Measurements from ENCODE around the gene ANO2. TPM values are rescaled to one million over a fixed set of nuclear protein-coding genes. Genes with fewer than 3 reads are reported as not detected.

ANO2 gene
- total RNA-seq, 8 experiments from 2014 or later = 0.46 to 162 (median 5.5) TPM

DNA sequence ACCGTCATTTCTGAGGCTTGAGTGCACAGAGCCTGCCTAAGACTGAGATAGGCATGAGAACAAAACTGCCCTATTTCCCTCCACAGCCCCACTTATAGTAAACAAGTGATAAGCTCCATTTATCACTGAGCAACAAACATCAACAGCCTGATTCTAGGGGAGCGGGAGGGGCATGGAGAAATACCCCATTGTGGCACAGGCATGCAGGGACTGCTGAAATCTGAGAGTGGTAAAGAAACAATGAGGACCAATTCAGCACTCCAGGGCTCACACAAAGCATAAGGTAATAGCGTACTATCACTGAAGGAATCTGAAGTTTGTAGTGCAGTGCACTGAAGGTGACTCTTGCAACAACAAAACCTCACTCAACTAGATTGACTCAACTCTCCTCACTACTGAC is 186.7 kb downstream of the ANO2 start:
- in situ Hi-C loops (cut with MboI; ENCODE audit: low pct_unique_long_range_greater_than_20kb in 2 of 9, low sequenced_read_pairs in 9 of 9, unreplicated experiment in 9 of 9) = no loop called here
- no peak overlapping the region for H3K4me3 ChIP-seq
- H3K4me1 ChIP-seq (replicated peaks in 1 of 2) = no peaks in the 10 kb centered on the region
- 50 to 100% (median 80%) methylated on average over 1 to 3 of the region's 3 CpGs; no CpG with 5 or more reads in 3 of the 10 experiments for WGBS, 10 experiments
- no peak for ATAC-seq (replicated peaks in 6 of 8)
- no peak overlapping the region for H3K27ac ChIP-seq

DNA sequence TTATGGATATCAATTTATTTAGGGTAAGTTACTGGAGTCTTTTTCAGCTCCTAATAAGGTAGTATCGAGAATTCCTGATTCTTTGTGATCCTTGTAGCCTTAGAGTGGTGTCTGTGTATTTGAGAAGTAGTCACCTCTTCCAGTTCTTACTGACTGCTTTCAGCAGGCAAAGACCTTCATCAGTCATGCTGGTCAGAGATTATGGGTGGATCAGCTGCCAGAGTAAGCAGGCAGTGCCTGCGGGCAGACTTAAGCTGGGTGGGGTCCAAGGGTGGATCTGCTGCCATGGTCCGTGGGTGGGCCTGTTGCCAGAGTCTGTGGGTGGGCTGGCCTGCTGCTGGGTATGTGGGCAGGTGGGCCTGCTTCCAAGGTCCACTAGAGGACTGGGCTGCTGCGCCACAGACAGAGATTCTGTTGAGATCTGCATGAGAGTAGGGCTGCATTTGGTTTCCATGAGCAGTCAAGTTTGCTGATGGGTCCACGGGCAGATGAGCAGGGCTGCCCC is 188.7 kb downstream of the ANO2 start:
- Histone ChIP-seq H3K4me1 (replicated peaks in 1 of 2) (no peaks in the 10 kb centered on the region), H3K4me3 (no peak overlapping the region), H3K27ac (no peak overlapping the region)
- 0 to 92% (median 38%) methylated on average over 1 to 4 of the region's 5 CpGs; no CpG with 5 or more reads in 4 of the 10 experiments for WGBS, 10 experiments
- peak in 3 of 8 experiments; percentile 73 to 92 (median 84) for ATAC-seq (replicated peaks in 6 of 8)
- in situ Hi-C loops (cut with MboI; ENCODE audit: low pct_unique_long_range_greater_than_20kb in 2 of 9, low sequenced_read_pairs in 9 of 9, unreplicated experiment in 9 of 9) = no loop called here

DNA sequence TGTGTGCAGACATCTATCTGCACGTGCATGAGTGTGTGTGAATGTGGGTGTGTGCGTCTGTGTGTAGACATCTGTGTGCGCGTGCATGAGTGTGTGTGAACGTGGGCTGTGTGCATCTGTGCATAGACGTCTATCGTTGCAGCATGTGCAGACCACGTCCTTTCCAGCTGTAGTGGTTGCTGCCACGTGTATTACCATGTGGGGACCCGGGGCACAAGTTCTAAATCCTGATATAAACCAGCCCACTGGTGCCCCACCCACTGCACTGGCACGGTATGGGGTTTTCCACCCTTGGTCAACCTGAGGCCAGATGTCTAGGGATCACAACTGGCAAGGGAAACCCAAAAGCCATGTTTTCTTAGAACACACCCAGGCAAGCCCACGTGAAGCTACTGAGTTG is 197.0 kb downstream of the ANO2 start:
- WGBS, 10 experiments = 8 to 96% (median 76%) methylated on average over 1 to 8 of the region's 12 CpGs; no CpG with 5 or more reads in 4 of the 10 experiments

DNA sequence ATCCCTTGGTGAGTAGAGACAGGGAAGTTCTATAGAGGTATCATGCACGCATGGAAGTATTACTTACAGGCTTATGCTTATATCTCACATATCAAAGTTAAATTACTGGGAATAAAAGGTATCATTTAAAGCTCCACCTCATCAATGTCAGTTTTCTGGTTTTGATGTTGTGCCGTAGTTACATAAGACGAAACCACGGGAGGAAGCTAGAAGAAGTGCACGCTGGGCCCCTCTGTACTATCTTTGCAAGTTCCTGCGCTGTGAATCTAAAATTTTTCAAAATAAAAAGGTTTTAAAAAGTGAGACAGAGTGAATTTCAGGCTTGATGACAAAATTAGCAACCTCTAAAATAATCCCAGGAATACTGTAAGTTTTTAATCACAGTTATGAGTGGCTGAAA is 198.1 kb downstream of the ANO2 start:
- Histone ChIP-seq H3K4me1 (replicated peaks in 1 of 2) (peaks cover 6 to 8% of the 10 kb centered on the region in 2 donors), H3K4me3 (no peak overlapping the region), H3K27ac (no peak overlapping the region)
- in situ Hi-C loops (cut with MboI; ENCODE audit: low pct_unique_long_range_greater_than_20kb in 2 of 9, low sequenced_read_pairs in 9 of 9, unreplicated experiment in 9 of 9) = no loop called here
- no peak for ATAC-seq (replicated peaks in 6 of 8)
- WGBS, 10 experiments = 70 to 97% (median 90%) methylated on average over 2 to 6 of the region's 6 CpGs

More for the DNA sequence above, 197.0 kb downstream of the ANO2 start:
- peaks cover 6 to 8% of the 10 kb centered on the region in 2 donors for H3K4me1 ChIP-seq (replicated peaks in 1 of 2)
- ATAC-seq (replicated peaks in 6 of 8) = peak in 3 of 8 experiments; percentile 27 to 64 (median 50)
- no peak overlapping the region for H3K27ac ChIP-seq
- in situ Hi-C loops (cut with MboI; ENCODE audit: low pct_unique_long_range_greater_than_20kb in 2 of 9, low sequenced_read_pairs in 9 of 9, unreplicated experiment in 9 of 9) = no loop called here
- H3K4me3 ChIP-seq = no peak overlapping the region

DNA sequence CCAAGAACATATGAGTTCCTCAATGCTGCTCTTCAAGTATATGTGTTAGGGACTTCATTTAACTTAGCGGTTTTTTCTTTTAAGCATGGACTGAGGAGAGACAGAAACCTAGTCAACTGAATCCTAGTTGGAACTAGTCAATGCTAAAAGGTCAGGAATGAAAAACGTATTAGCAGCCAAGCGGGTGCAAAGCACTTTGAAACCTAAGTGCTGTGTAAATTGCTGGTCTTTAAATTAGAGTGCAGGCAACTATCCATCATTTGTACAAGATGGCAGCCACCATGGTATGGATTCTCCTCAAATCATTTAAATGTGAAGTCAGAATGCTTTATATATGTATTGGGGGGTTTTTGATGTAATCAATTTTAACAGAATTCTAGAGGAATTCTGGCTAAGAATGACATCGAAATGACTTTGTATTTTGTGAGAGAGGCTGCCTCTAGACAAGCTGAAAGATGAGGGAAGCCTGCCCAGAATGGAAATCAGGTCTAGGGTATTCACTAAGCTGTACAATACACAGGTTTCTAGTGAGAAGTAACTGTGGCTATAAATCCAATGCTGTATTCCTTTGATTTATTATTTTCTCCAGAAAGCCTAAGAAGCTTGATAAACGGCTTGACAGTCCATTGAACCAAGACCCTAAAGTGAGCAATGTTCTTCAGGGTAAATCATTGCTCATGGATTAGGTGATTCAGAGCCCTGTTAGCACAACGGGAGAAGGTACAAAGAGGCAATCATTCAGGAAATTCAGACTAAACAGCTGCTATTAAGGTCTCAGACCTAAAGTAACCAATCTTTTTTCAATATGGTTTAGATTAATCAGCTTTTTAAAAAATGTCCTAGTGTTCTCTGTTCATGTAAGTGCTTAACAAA is 198.8 kb downstream of the ANO2 start:
- in situ Hi-C loops (cut with MboI; ENCODE audit: low pct_unique_long_range_greater_than_20kb in 2 of 9, low sequenced_read_pairs in 9 of 9, unreplicated experiment in 9 of 9) = no loop called here
- no peak overlapping the region for H3K4me3 ChIP-seq
- 48 to 86% (median 64%) methylated on average over 1 to 6 of the region's 6 CpGs for WGBS, 10 experiments
- peak in 5 of 8 experiments; percentile 81 to 90 (median 86) for ATAC-seq (replicated peaks in 6 of 8)
- H3K4me1 ChIP-seq (replicated peaks in 1 of 2) = peaks cover 6 to 8% of the 10 kb centered on the region in 2 donors
- H3K27ac ChIP-seq = no peak overlapping the region

DNA sequence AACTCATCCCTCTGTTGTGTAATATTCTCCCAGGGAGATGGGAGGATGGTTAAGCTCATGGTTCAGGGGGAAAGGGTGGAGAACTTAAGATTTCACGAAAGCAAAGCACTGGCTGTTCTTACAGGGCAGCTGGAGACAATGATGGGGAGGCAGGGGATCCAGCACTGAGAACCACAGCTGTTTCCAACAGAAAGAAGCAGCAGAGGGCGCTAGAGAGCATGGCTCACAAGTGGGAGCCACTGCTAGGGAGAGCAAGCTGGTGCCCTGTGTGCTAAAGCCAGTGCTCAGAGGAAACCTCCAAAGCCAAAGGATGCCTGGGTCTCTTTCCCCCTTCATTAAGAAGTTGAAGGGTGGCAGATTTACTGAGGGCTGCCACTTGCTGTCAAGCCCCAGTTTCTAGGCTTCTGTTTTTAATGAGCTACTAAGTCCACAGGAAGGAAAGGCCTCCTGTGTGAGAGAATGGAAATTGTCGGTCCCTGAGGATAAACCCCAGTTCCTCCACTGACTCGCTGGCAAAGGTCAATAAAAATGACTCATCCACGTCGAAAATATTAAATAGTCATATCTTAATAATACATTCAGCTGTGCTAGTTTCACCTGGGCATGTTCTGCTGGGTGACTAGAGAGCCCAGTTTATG is 199.7 kb downstream of the ANO2 start:
- H3K4me1 ChIP-seq (replicated peaks in 1 of 2) = peaks cover 6 to 8% of the 10 kb centered on the region in 2 donors
- whole genome bisulfite sequencing, 10 experiments = 10 to 44% (median 20%) methylated on average over 1 to 4 of the region's 6 CpGs; no CpG with 5 or more reads in 3 of the 10 experiments
- no peak overlapping the region for H3K4me3 ChIP-seq
- H3K27ac ChIP-seq = no peak overlapping the region
- peak; percentile 59 to 91 (median 72) for ATAC-seq (replicated peaks in 6 of 8)
- in situ Hi-C loops (cut with MboI; ENCODE audit: low pct_unique_long_range_greater_than_20kb in 2 of 9, low sequenced_read_pairs in 9 of 9, unreplicated experiment in 9 of 9) = no loop called here

DNA sequence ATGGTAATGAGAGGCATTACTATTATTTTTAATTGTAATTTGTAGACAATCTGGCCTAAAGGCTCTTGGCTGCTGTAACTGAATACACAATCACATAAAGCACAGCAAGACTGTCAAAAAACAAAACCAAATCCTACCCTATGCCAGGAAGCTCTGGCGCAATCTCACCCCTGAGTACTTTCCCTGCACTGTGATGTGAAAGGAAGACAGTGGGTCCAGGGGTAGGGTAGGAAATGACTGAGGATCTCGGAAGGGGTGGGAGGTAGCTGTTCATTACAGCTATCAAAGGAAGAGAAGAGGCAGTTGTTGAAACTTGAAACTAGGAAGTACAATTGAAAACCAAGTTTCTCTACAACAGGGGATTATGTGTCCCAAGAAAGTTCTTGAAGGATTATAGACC is 202.8 kb downstream of the ANO2 start:
- peaks cover 6 to 8% of the 10 kb centered on the region in 2 donors for H3K4me1 ChIP-seq (replicated peaks in 1 of 2)
- H3K27ac ChIP-seq = no peak overlapping the region
- no peak for ATAC-seq (replicated peaks in 6 of 8)
- in situ Hi-C loops (cut with MboI; ENCODE audit: low pct_unique_long_range_greater_than_20kb in 2 of 9, low sequenced_read_pairs in 9 of 9, unreplicated experiment in 9 of 9) = no loop called here
- WGBS, 10 experiments = 20 to 100% (median 100%) methylated on average over 1 of the region's 2 CpGs; no CpG with 5 or more reads in 7 of the 10 experiments
- H3K4me3 ChIP-seq = no peak overlapping the region

DNA sequence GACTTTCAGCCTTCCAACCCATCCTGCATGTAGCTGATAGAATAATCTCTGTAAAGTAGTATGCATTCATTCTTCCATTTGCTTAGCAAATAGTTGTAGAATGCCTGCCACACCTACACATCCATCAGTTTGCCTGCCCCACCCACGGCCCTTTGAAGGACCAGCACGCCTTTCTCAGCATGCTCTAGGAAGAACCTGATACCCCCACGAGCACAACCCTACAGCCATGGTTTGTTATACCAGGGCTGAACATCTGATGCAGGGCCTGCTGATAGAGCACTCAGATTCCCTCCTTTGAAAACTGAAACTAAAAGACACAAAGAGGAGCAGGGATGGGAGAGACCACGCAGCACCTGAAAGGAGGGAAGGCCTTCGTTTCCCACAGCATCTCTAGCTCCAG is 205.1 kb downstream of the ANO2 start:
- no peak overlapping the region for H3K27ac ChIP-seq
- ATAC-seq (replicated peaks in 6 of 8) = peak in 5 of 8 experiments; percentile 30 to 57 (median 37)
- in situ Hi-C loops (cut with MboI; ENCODE audit: low pct_unique_long_range_greater_than_20kb in 2 of 9, low sequenced_read_pairs in 9 of 9, unreplicated experiment in 9 of 9) = no loop called here
- 0 to 86% (median 55%) methylated on average over 1 to 5 of the region's 5 CpGs; no CpG with 5 or more reads in 2 of the 10 experiments for WGBS, 10 experiments
- no peaks in the 10 kb centered on the region for H3K4me1 ChIP-seq (replicated peaks in 1 of 2)
- no peak overlapping the region for H3K4me3 ChIP-seq

DNA sequence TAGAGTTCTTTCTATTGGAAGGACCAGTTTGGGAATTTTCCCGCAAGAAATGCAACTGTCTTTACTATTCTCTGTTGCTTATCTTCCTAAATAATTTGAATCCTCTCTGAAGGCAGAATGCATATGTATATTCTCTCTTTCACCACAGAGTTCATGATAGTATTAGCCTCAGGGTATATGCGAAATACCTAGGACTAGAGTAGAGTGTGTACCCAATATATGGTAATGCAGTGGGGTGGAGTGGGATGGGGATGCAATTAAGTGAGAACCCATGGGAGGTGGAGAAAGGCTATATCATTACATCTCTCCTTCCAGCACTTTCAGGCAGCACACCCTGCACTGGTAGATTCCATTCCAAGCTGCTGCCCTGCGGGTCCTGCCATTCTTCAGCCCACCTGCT is 207.3 kb downstream of the ANO2 start:
- Histone ChIP-seq H3K4me3 (no peak overlapping the region), H3K4me1 (replicated peaks in 1 of 2) (no peaks in the 10 kb centered on the region), H3K27ac (no peak overlapping the region)
- ATAC-seq (replicated peaks in 6 of 8) = peak in 3 of 8 experiments; percentile 68 to 89 (median 71)
- 0 to 100% (median 87%) methylated on average over 1 to 3 of the region's 3 CpGs; no CpG with 5 or more reads in 3 of the 10 experiments for WGBS, 10 experiments
- in situ Hi-C loops (cut with MboI; ENCODE audit: low pct_unique_long_range_greater_than_20kb in 2 of 9, low sequenced_read_pairs in 9 of 9, unreplicated experiment in 9 of 9) = no loop called here

DNA sequence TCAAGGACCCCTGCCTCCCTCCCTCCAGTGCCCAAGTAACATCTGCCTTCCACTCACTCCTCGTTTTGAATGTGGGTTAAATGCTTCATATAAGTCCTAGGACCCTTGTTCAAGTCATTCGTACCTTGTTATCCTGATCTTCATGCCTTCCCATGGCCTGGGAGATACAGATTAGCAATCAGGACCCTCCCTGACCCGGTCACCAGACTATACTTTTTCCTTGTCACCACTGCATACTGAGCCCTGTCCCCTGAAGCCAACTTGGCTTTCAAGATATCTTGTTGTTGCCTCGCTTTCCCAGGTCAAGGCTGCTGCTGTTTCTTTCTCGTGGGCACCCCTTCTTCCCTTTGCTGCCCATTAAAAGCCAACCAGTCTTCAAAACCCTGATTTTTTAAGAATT is 208.5 kb downstream of the ANO2 start:
- no peak for ATAC-seq (replicated peaks in 6 of 8)
- WGBS, 10 experiments = 18 to 70% (median 58%) methylated on average over 1 to 5 of the region's 5 CpGs; no CpG with 5 or more reads in 3 of the 10 experiments
- in situ Hi-C loops (cut with MboI; ENCODE audit: low pct_unique_long_range_greater_than_20kb in 2 of 9, low sequenced_read_pairs in 9 of 9, unreplicated experiment in 9 of 9) = no loop called here

DNA sequence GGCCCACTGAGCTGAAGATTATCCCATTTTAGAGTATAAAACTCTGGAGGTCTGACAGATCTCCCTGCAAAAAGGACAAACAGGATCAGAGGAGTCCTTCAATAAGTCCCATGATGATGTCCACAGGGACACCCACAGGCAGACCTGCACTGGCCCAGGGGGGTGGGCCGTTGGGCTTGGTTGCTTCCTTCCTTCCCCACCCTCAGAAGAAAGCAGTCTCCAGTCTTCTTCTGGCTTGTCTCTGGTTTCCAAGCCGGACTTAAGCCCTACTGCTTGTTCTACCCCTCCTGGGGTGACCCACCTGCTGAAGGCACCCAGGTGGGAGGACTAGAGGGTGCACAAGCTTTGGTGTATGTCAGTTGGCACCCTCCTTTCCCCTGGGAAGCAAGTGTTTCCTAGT is 209.0 kb downstream of the ANO2 start:
- Histone ChIP-seq H3K4me1 (replicated peaks in 1 of 2) (no peaks in the 10 kb centered on the region), H3K27ac (no peak overlapping the region), H3K4me3 (no peak overlapping the region)
- 20 to 50% methylated on average over 1 to 2 of the region's 2 CpGs; no CpG with 5 or more reads in 8 of the 10 experiments for WGBS, 10 experiments
- no peak for ATAC-seq (replicated peaks in 6 of 8)
- in situ Hi-C loops (cut with MboI; ENCODE audit: low pct_unique_long_range_greater_than_20kb in 2 of 9, low sequenced_read_pairs in 9 of 9, unreplicated experiment in 9 of 9) = no loop called here

More for the DNA sequence above, 208.5 kb downstream of the ANO2 start:
- H3K4me3 ChIP-seq = no peak overlapping the region
- H3K27ac ChIP-seq = no peak overlapping the region
- H3K4me1 ChIP-seq (replicated peaks in 1 of 2) = no peaks in the 10 kb centered on the region

DNA sequence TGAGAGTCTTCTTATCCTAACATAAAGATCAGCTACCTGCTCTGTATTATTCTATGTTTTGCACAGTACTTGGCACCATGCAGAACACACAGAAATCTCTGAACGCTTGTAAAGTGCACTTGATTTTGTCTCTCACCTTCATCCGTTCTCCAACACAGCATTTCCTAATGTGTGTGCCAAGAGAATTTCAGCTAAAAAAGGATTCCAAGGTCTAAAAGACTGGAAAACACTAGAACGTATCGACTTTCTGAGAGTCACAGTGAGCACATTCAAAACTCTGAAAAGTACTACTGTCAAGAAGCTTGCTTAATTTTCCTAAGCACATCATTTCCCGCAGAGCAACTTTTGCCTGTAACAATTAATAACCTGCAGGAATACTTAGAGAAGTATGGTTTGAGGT is 211.1 kb downstream of the ANO2 start:
- no peak overlapping the region for H3K27ac ChIP-seq
- no peaks in the 10 kb centered on the region for H3K4me1 ChIP-seq (replicated peaks in 1 of 2)
- ATAC-seq (replicated peaks in 6 of 8) = no peak
- in situ Hi-C loops (cut with MboI; ENCODE audit: low pct_unique_long_range_greater_than_20kb in 2 of 9, low sequenced_read_pairs in 9 of 9, unreplicated experiment in 9 of 9) = no loop called here
- WGBS, 10 experiments = 69 to 94% (median 87%) methylated on average over 2 to 5 of the region's 5 CpGs
- no peak overlapping the region for H3K4me3 ChIP-seq

DNA sequence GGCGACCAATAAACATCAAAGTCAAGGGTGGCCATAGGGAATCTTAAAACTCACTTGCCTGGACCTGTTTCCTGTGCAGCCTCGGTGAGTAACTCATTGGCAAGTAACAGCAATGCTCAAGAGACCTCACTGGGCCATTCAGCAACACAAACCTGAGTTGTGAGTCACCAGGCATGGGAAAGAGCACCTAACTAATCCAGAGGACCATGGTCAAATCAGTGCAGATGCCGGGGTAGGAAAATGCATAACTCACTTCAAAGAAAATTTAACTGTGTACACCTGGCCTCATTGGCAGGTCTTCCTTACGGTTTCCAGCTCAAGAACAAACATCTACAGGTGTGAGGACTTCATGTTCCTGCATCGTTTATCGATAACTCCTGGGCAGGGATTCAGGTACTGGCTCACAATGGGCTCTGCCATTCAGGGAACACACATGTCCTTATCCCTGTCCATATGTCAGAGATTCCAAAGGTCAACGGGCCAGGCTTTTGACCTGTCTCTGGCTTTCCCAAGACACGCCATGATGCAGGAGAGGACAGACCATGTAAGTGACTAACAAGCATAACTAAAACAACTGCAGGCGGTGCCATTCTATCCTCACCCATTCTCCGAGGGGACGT is 211.8 kb downstream of the ANO2 start:
- no peaks in the 10 kb centered on the region for H3K4me1 ChIP-seq (replicated peaks in 1 of 2)

More for the DNA sequence above, 211.8 kb downstream of the ANO2 start:
- ATAC-seq (replicated peaks in 6 of 8) = no peak
- WGBS, 10 experiments = 47 to 100% (median 86%) methylated on average over 1 to 9 of the region's 11 CpGs; no CpG with 5 or more reads in 1 of the 10 experiments
- Histone ChIP-seq H3K27ac (no peak overlapping the region), H3K4me3 (no peak overlapping the region)
- in situ Hi-C loops (cut with MboI; ENCODE audit: low pct_unique_long_range_greater_than_20kb in 2 of 9, low sequenced_read_pairs in 9 of 9, unreplicated experiment in 9 of 9) = no loop called here

All from motor neuron (in vitro differentiated cells).